OCI-LY3 (cell line): ENCODE data around the gene PASD1.

Source experiments
- EZH2phosphoT487 ChIP-seq: fragments of 200-600 bp; shearing (Covaris generic); IDR thresholded peaks from 2 replicates; pipeline ENCODE4 v1.6.1; 2018; ENCODE audit warnings: antibody characterized with exemption, mixed run types, low read depth
- TF ChIP-seq, protein P1 (sequence below): fragments of 200-600, 300-600 bp; sonication (generic); IDR thresholded peaks from 2 replicates; pipeline ENCODE4 v1.5.1; 2014; ENCODE audit warnings: antibody characterized with exemption, low read length, low read depth

DNA sequence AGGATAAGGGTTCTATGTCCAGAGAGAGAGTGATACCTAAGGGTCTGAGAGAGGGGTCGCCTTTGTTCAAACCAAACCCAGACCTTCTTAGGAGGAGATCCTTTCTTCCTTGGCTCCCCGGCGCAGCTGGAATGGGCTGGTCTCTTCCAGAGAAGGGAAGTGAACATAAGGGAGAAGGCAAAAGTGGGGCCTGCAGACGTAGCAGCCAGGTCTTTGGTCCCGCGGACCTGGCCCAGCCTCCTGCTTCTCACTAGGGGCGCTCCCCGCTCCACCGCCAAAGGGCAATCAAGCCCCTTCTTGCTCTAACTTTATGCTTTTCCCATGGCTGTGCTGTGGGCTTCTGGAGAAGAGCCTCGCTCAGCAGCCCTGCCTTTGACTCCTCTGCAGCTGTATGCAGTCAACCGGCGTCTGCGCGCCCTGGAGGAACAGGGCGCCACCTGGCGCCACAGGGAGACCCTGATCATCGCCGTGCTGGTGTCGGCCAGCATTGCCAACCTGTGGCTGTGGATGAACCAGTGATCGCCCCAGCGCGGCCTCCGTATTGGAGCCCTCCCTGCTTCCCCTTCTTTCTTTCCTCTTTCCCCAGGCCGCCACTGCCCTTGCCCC is 158.9 kb downstream of the PASD1 start:
- TF ChIP-seq, protein P1, sequence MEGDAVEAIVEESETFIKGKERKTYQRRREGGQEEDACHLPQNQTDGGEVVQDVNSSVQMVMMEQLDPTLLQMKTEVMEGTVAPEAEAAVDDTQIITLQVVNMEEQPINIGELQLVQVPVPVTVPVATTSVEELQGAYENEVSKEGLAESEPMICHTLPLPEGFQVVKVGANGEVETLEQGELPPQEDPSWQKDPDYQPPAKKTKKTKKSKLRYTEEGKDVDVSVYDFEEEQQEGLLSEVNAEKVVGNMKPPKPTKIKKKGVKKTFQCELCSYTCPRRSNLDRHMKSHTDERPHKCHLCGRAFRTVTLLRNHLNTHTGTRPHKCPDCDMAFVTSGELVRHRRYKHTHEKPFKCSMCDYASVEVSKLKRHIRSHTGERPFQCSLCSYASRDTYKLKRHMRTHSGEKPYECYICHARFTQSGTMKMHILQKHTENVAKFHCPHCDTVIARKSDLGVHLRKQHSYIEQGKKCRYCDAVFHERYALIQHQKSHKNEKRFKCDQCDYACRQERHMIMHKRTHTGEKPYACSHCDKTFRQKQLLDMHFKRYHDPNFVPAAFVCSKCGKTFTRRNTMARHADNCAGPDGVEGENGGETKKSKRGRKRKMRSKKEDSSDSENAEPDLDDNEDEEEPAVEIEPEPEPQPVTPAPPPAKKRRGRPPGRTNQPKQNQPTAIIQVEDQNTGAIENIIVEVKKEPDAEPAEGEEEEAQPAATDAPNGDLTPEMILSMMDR = no peak
- no peak for TF ChIP-seq EZH2phosphoT487
